Brain microvascular endothelial cell (primary cell): ENCODE measurements around the gene ZFP30.

Source experiments
- DNase-seq: peaks from one replicate; pipeline ENCODE4 v3.0.0-alpha.2; 2020
- H3K27ac ChIP-seq: fragments of 250-450 bp; sonication (Bioruptor Pico); 2 replicates; pipeline ENCODE4 v1.5.1; 2020; ENCODE audit warnings: mild to moderate bottlenecking, moderate library complexity
- H3K27me3 ChIP-seq: fragments of 250-450 bp; sonication (Bioruptor Pico); replicated peaks from 2 replicates; pipeline ENCODE4 v1.5.1; 2020; ENCODE audit warnings: mild to moderate bottlenecking
- H3K36me3 ChIP-seq: fragments of 250-450 bp; sonication (Bioruptor Pico); replicated peaks from 2 replicates; pipeline ENCODE4 v1.5.1; 2020; ENCODE audit warnings: mild to moderate bottlenecking
- H3K4me3 ChIP-seq: 2 replicates; pipeline ENCODE4 v1.5.1; 2011; ENCODE audit warnings: low read depth, mild to moderate bottlenecking, control low read depth, low read length, moderate library complexity
- CTCF ChIP-seq: IDR thresholded peaks from 2 replicates; pipeline ENCODE4 v1.5.1; 2011; ENCODE audit warnings: low read depth, mild to moderate bottlenecking, moderate library complexity, low read length, control low read depth, inconsistent platforms; ENCODE audit errors: missing control alignments
- in situ Hi-C: cut with HindIII; loops from 2 replicates; pipeline ENCODE4 v1.10.0; 2017; ENCODE audit warnings: low sequenced_read_pairs, low pct_ligation_motif_present

The ZFP30 gene

GRCh38 chr19:37654118-37654517, 1.1 kb downstream of the ZFP30 start:
- no peaks in the 10 kb centered on the region for H3K36me3 ChIP-seq
- H3K27me3 ChIP-seq: no peaks in the 10 kb centered on the region
- peak overlapping the region; percentile 85 for H3K4me3 ChIP-seq
- DNase-seq: no peak
- no peak for TF ChIP-seq CTCF
- peak overlapping the region; percentile 56 for H3K27ac ChIP-seq
- in situ Hi-C loops: no loop called here

GRCh38 chr19:37635076-37636056, 19.9 kb downstream of the ZFP30 start:
- in situ Hi-C loops: no loop called here
- H3K36me3 ChIP-seq: peaks cover 8% of the 10 kb centered on the region
- TF ChIP-seq CTCF: no peak
- no peak overlapping the region for H3K4me3 ChIP-seq
- no peak overlapping the region for H3K27ac ChIP-seq
- no peaks in the 10 kb centered on the region for H3K27me3 ChIP-seq
- DNase-seq: no peak

GRCh38 chr19:37594982-37595382, 60.3 kb downstream of the ZFP30 start:
- no peak for TF ChIP-seq CTCF
- H3K4me3 ChIP-seq: peak overlapping the region; percentile 93
- no peaks in the 10 kb centered on the region for H3K36me3 ChIP-seq
- in situ Hi-C loops: no loop called here
- DNase-seq: peak; percentile 54
- H3K27me3 ChIP-seq: no peaks in the 10 kb centered on the region
- peak overlapping the region; percentile 73 for H3K27ac ChIP-seq

- Histone ChIP-seq H3K4me3 (peak within 1 kb of the TSS; percentile 93), H3K36me3 (no peaks in the 10 kb centered on the region), H3K27ac (peak within 1 kb of the TSS; percentile 73), H3K27me3 (no peaks in the 10 kb centered on the region)
- DNase-seq: peak; percentile 95
- in situ Hi-C loops: no loop called here
- TF ChIP-seq CTCF: no peak
These were observed 60.8 kb downstream of the ZFP30 start, which contains the start of the genes ZNF540 and ZNF571 for GRCh38 chr19:37594304-37594981. TSS of gene ZNF540 (plus strand) at chr19:37594876. CDS start at chr19:37598448, 3,572 bp downstream. TSS of gene ZNF571 (minus strand) at chr19:37594792. CDS start at chr19:37586676, 8,116 bp downstream.

- no peak overlapping the region for H3K27ac ChIP-seq
These were observed 61.3 kb downstream of the ZFP30 start for GRCh38 chr19:37593996-37594303.

More at GRCh38 chr19:37593996-37594303, 61.3 kb downstream of the ZFP30 start:
- Histone ChIP-seq H3K36me3 (no peaks in the 10 kb centered on the region), H3K27me3 (no peaks in the 10 kb centered on the region), H3K4me3 (peak overlapping the region; percentile 93)
- no peak for DNase-seq
- TF ChIP-seq CTCF: no peak
- in situ Hi-C loops: no loop called here
